C4-2B (cell line): ENCODE measurements around the gene KRTAP10-12.

Experiments used
- CTCF ChIP-seq: fragments of 450-650 bp; conservative IDR thresholded peaks from 2 replicates; pipeline ENCODE4 v1.5.1; 2017; ENCODE audit warnings: mild to moderate bottlenecking
- ZFX ChIP-seq: fragments of 450-650 bp; IDR thresholded peaks from 2 replicates; pipeline ENCODE4 v1.6.1; 2017

GRCh38 chr21:44650973-44651675 is 45.8 kb upstream of the KRTAP10-12 start:
- TF ChIP-seq CTCF = no peak
- TF ChIP-seq ZFX = no peak
